HepG2 (cell line): Measurements from ENCODE around the gene CAMSAP1. TPM values are rescaled to one million over a fixed set of nuclear protein-coding genes. Genes with fewer than 3 reads are reported as not detected.
A peak's percentile ranks its signal among the peaks of the same experiment; 100 is the strongest.

Experiments used
- ATAC-seq: fragments of 200-7000 bp; cut with Tn5 transposase; 3 replicates; pipeline ENCODE4 v1.9.1; 2020; ENCODE audit warnings: mild to moderate bottlenecking, moderate library complexity
- BruUV-seq: library from RNA; stranded (reverse); fragments of 400-500 nt; replicated peaks from 2 replicates; lab custom pipeline; 2021; lab: Mats Ljungman, UMichigan
- CTCF ChIA-PET: fragments of 300-600 bp; formaldehyde crosslinking; extraction: SDS; loops from one replicate; lab custom pipeline; 2021; ENCODE audit warnings: low total read pairs, inconsistent platforms, low intra/inter-chr PET ratio; lab: Yijun Ruan, JAX
- POLR2A ChIA-PET: fragments of 350-600 bp; sonication (Branson Sonifier 250); formaldehyde crosslinking; loops from one replicate; lab custom pipeline; 2020; ENCODE audit warnings: antibody characterized with exemption, inconsistent platforms; lab: Yijun Ruan, JAX
- DNase-seq: peaks from one replicate; pipeline ENCODE4 v3.0.0-alpha.2; 2015; ENCODE audit warnings: low spot score
- FAIRE-seq: peaks from 3 replicates; lab custom pipeline; 2011; peaks lifted over from hg19 to GRCh38; lab: Jason Lieb, UNC
- H2AFZ ChIP-seq: one replicate; pipeline ENCODE4 v1.6.1; 2011; ENCODE audit warnings: low read length, inconsistent platforms
- H3K27ac ChIP-seq: fragments of 300-600 bp; 3 replicates; pipeline ENCODE4 v1.8.0; 2011; ENCODE audit warnings: mixed run types, mild to moderate bottlenecking, mixed read lengths, low read length, inconsistent platforms; ENCODE audit not compliant: insufficient read depth; ENCODE audit errors: extremely low read length
- H3K27me3 ChIP-seq, 2 experiments: fragments of 200-600 bp in 1 of 2; 2 replicates in 1 of 2; 3 replicates in 1 of 2; pipeline versions ENCODE4 v1.6.0 to v1.8.0; 2011; ENCODE audit warnings: low read length in 2 of 2, mild to moderate bottlenecking in 2 of 2, moderate library complexity in 2 of 2, inconsistent platforms in 1 of 2; ENCODE audit not compliant: insufficient read depth in 2 of 2, control insufficient read depth in 1 of 2
- H3K36me3 ChIP-seq, 2 experiments: fragments of 200-600 bp in 1 of 2; replicated peaks in 1 of 2; 2 replicates in 1 of 2; 3 replicates in 1 of 2; pipeline versions ENCODE4 v1.5.1 to v1.8.0; 2011; ENCODE audit warnings: low read length in 2 of 2, inconsistent platforms in 1 of 2; ENCODE audit not compliant: insufficient read depth in 2 of 2, control insufficient read depth in 1 of 2
- H3K4me1 ChIP-seq: 2 replicates; pipeline ENCODE4 v1.5.1; 2012; ENCODE audit warnings: low read length, inconsistent platforms; ENCODE audit not compliant: insufficient read depth
- H3K4me2 ChIP-seq: 2 replicates; pipeline ENCODE4 v1.6.0; 2011; ENCODE audit warnings: low read depth, low read length, inconsistent platforms
- H3K4me3 ChIP-seq, 3 experiments: fragments of 200-600 bp in 1 of 3; sonication (generic), shearing (Covaris generic) in 1 of 3; replicated peaks in 1 of 3; 2 replicates each; pipeline ENCODE4 v1.5.1; 2011 to 2016; ENCODE audit warnings: low read length in 3 of 3, inconsistent platforms in 2 of 3, low read depth in 2 of 3, mild to moderate bottlenecking in 2 of 3, control low read depth in 1 of 3, mixed read lengths in 1 of 3; ENCODE audit not compliant: insufficient read depth in 1 of 3
- H3K79me2 ChIP-seq: one replicate; pipeline ENCODE4 v1.6.1; 2011; ENCODE audit warnings: low read length, inconsistent platforms; ENCODE audit not compliant: insufficient read depth
- H3K9ac ChIP-seq: 2 replicates; pipeline ENCODE4 v1.6.0; 2011; ENCODE audit warnings: mild to moderate bottlenecking, low read depth, low read length, inconsistent platforms; ENCODE audit not compliant: insufficient read depth
- H3K9me3 ChIP-seq: 2 replicates; pipeline ENCODE4 v1.5.1; 2012; ENCODE audit warnings: mild to moderate bottlenecking, low read length
- H4K20me1 ChIP-seq: 2 replicates; pipeline ENCODE4 v1.6.0; 2011; ENCODE audit warnings: inconsistent platforms, mild to moderate bottlenecking, low read length, moderate library complexity; ENCODE audit not compliant: insufficient read depth
- ATF7-NPFF ChIP-seq: sonication (generic); formaldehyde crosslinking; IDR thresholded peaks from 2 replicates; pipeline ENCODE4 v1.8.1; 2023; ENCODE audit warnings: mild to moderate bottlenecking, low read depth, missing genetic modification reagents, moderate library complexity
- FOSL2 ChIP-seq: sonication (generic); formaldehyde crosslinking; IDR thresholded peaks from 2 replicates; pipeline ENCODE4 v1.4.0; 2020; ENCODE audit warnings: missing genetic modification reagents
- GLI4 ChIP-seq: sonication (generic); formaldehyde crosslinking; IDR thresholded peaks from 2 replicates; pipeline ENCODE4 v1.5.1; 2020; ENCODE audit warnings: missing genetic modification reagents, mild to moderate bottlenecking, moderate library complexity, borderline replicate concordance
- MLLT10 ChIP-seq: sonication (generic); formaldehyde crosslinking; IDR thresholded peaks from 2 replicates; pipeline ENCODE4 v1.4.0; 2020; ENCODE audit warnings: missing genetic modification reagents
- MNT ChIP-seq: fragments of 450-650 bp; IDR thresholded peaks from 2 replicates; pipeline ENCODE4 v1.6.1; 2016
- NFE2L2 ChIP-seq: fragments of 150-350 bp; IDR thresholded peaks from 2 replicates; pipeline ENCODE4 v1.6.1; 2014; ENCODE audit warnings: low read length
- SETDB1 ChIP-seq: sonication (generic); formaldehyde crosslinking; IDR thresholded peaks from 2 replicates; pipeline ENCODE4 v1.5.1; 2020; ENCODE audit warnings: missing genetic modification reagents, mild to moderate bottlenecking, borderline replicate concordance
- SRSF4 ChIP-seq: fragments of 200-400 bp; formaldehyde crosslinking; IDR thresholded peaks from one replicate; pipeline ENCODE4 v1.6.1; 2018; ENCODE audit warnings: mild to moderate bottlenecking, low read depth, low read length, moderate library complexity; ENCODE audit not compliant: poor library complexity, severe bottlenecking
- ZMAT3 ChIP-seq: sonication (generic); formaldehyde crosslinking; conservative IDR thresholded peaks from 2 replicates; pipeline ENCODE4 v1.7.0; 2021; ENCODE audit warnings: missing genetic modification reagents
- ZNF678 ChIP-seq: sonication (generic); formaldehyde crosslinking; IDR thresholded peaks from 2 replicates; pipeline ENCODE4 v1.4.0; 2020; ENCODE audit warnings: mild to moderate bottlenecking, missing genetic modification reagents
- WGBS: methylation state at CpG from one replicate; pipeline ENCODE4 v1.1.6; 2017; ENCODE audit warnings: low lambda C conversion rate; 5-methylcytosine and 5-hydroxymethylcytosine counted together
- in situ Hi-C: cut with HindIII; loops from 2 replicates; pipeline ENCODE4 v1.10.0; 2017; ENCODE audit warnings: low pct_unique_long_range_greater_than_20kb; ENCODE audit not compliant: extremely low pct_ligation_motif_present
- intact Hi-C: fragments of 100-400 bp; cut with micrococcal nuclease; formaldehyde crosslinking; loops from one replicate; pipeline ENCODE4 v1.10.0; 2022; ENCODE audit not compliant: unreplicated experiment
- polyA plus RNA-seq, 8 experiments: library from polyadenylated mRNA; depleted of rRNA in 3 of 8; stranded (reverse) in 7 of 8; unstranded in 1 of 8; fragments of >200 nt; fragmentation: Illumina TruSeq in 4 of 8; extraction: Trizol in 4 of 8; gene quantifications; 2 replicates each; pipeline versions ENCODE4 v1.2.1 to v1.2.3, GENCODE V29; 2011 to 2016; ENCODE audit warnings: low read depth in 4 of 8, missing spikeins in 1 of 8, mixed read lengths in 1 of 8; ENCODE audit not compliant: insufficient read depth in 1 of 8
- total RNA-seq, 5 experiments: library from RNA; depleted of rRNA; stranded (reverse); fragments of >200 nt; fragmentation: Illumina TruSeq; extraction: Trizol; gene quantifications; 2 replicates each; pipeline ENCODE4 v1.2.3, GENCODE V29; 2016; ENCODE audit warnings: low read depth in 1 of 5
- TF ChIP-seq, protein P1 (sequence below): sonication (generic); formaldehyde crosslinking; IDR thresholded peaks from 2 replicates; pipeline ENCODE4 v1.5.0; 2020; ENCODE audit warnings: missing genetic modification reagents

Gene CAMSAP1
- total and polyA plus RNA-seq, 2 of the 13 experiments (the other 11 are each of a cell fraction or from before 2014, with no cell fraction given) = 3.8 to 12.4 TPM

DNA sequence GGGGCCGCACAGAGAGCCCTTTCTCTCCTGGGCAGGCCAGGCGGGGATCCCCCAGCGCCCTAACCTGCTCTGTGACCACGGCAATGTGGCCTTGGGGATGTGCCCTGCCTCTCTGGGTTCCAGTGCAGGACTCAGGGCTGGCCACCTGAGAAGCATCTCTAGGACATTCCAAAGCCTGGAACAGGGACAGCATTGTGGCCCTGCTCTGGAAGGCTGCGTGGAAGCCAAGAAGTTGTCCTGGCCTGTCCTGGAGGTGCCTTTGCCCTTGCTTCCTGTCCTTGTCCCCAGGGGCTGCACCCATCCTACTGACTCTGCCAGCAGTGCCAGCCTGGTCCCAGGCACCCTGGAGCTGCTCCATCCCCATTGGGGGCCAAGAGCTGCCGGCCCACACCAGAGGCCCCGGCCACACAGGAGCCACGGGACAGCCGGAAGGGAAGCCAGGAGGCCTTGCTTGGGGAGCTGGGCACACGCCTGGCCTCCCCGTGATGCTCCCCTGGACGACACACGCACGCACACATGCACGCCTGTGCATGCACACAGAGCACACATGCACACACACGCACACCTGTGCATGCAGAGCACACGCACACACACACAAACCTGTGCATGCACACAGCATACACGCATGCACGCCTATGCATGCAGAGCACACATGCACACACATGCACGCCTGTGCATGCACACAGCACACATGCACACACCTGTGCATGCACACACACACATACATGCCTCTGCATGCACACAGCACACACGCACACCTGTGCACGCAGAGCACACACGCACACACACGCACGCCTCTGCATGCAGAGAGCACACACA is 20.1 kb upstream of the CAMSAP1 start:
- Histone ChIP-seq H3K27ac (no peak overlapping the region), H3K4me3 (no peak overlapping the region), H3K9me3 (no peaks in the 10 kb centered on the region), H4K20me1 (no peaks in the 10 kb centered on the region), H3K36me3 (peaks cover under 1 to 2% of the 10 kb centered on the region in 2 experiments; a peak in 4 of 5 replicates), H2AFZ (no peak overlapping the region), H3K27me3 (no peaks in the 10 kb centered on the region), H3K4me1 (no peaks in the 10 kb centered on the region), H3K4me2 (no peak overlapping the region), H3K79me2 (no peaks in the 10 kb centered on the region), H3K9ac (no peak overlapping the region)
- BruUV-seq = no TSS peak
- in situ Hi-C loops (no loop called here), intact Hi-C loops (no loop called here)
- CTCF ChIA-PET = no interaction called here
- ATAC-seq (no peak), FAIRE-seq (no peak), DNase-seq (no peak)
- TF ChIP-seq ATF7-NPFF (CRISPR knock-in tag) (no peak), MNT (peak; percentile 66), MLLT10 (CRISPR knock-in tag) (no peak)
- 94% methylated on average over 6 of the region's 25 CpGs for WGBS
- POLR2A ChIA-PET = no interaction called here

DNA sequence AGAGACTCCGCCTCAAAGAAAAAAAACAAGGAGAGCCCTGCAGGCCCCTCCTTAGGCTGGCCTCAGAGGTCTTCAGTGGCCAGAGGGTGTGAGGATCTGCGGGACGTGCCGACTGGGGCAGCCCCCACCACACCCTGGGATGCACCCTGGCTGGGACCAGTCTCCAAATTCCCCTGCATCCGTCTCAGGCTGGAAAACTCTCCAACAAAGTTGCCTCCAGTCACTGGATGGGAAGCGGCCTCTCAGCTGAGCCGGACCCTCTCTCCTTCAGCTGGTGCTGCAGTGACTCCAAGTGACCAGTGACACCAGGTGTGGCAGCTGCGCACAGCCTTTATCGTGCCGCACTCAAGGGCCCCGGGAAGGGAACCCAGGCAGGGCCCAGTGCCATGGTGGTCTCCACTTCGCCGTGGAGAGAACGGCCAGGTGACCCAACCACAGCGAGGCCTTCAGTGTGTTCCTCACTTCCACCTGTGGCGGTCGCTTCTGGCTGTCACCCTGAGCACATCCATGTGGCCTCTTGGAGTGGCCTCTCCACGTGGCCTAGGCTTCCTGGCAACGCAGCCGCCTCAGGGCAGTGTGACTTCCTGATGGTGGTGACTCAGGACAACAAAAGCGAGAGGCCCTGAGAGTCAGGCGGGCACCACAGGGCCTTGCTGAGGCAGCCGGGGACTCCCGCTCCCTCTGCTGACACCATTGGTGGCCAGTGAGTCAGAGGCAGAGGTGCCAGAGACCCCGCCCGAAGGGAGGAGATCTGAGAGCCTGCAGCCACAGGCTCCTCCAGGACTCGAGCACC is 19.3 kb upstream of the CAMSAP1 start:
- H3K27ac ChIP-seq = no peak overlapping the region
- in situ Hi-C loops = no loop called here
- intact Hi-C loops = no loop called here
- H3K4me2 ChIP-seq = no peak overlapping the region
- 90% methylated on average over 21 of the region's 27 CpGs for WGBS
- DNase-seq (no peak), ATAC-seq (no peak), FAIRE-seq (no peak)
- no peaks in the 10 kb centered on the region for H3K27me3 ChIP-seq
- ChIA-PET CTCF (no interaction called here), POLR2A (no interaction called here)
- H3K9me3 ChIP-seq = no peaks in the 10 kb centered on the region
- BruUV-seq = no TSS peak
- no peak overlapping the region for H3K4me3 ChIP-seq
- H3K79me2 ChIP-seq = no peaks in the 10 kb centered on the region
- no peak for TF ChIP-seq SRSF4
- TF ChIP-seq, protein P1, sequence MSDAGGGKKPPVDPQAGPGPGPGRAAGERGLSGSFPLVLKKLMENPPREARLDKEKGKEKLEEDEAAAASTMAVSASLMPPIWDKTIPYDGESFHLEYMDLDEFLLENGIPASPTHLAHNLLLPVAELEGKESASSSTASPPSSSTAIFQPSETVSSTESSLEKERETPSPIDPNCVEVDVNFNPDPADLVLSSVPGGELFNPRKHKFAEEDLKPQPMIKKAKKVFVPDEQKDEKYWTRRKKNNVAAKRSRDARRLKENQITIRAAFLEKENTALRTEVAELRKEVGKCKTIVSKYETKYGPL = no peak
- TF ChIP-seq ZMAT3 (CRISPR knock-in tag) = no peak
- TF ChIP-seq NFE2L2 = no peak
- TF ChIP-seq FOSL2 = no peak
- no peak for TF ChIP-seq GLI4
- no peak for TF ChIP-seq SETDB1 (CRISPR knock-in tag)
- TF ChIP-seq ZNF678 = no peak
- no peaks in the 10 kb centered on the region for H4K20me1 ChIP-seq
- H2AFZ ChIP-seq = no peak overlapping the region
- no peak overlapping the region for H3K9ac ChIP-seq
- H3K4me1 ChIP-seq = no peaks in the 10 kb centered on the region
- H3K36me3 ChIP-seq = peaks cover 0 to 2% of the 10 kb centered on the region in 2 experiments; a peak in 4 of 5 replicates
